ENCODE data around the gene NR2F1-AS1. TPM values are rescaled to one million over a fixed set of nuclear protein-coding genes. Genes with fewer than 3 reads are reported as not detected.

NR2F1-AS1 gene
- total and polyA plus RNA-seq, 2 experiments from 2014 or later, result 0.59 to 4.5 TPM

DNA sequence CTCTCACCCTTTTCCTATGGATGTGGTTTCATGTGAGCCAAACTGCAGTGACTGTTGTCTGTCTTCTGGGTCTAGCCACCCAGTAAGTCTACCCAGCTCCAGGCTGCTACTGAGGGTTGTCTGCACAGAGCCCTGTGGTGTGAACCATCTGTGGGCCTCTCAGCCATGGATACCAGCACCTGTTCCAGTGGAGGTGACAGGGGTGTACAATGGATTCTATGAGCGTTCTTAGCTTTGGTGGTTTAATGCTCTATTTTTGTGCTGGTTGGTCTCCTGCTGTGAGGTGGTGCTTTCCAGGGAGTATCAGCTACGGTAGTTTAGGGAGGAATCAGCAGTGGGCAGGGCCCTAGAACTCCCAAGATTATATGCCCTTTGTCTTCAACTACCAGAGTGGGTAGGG lies 186.7 kb downstream of the NR2F1-AS1 start:
- Mint-ChIP-seq H3K9me3 (peaks cover 11% of the 10 kb centered on the region; the same call in 2 of the 3 replicates), H3K36me3 (ENCODE audit: low read depth) (peaks cover 5% of the 10 kb centered on the region; the same call in 2 of the 3 replicates), H3K27ac (no peak overlapping the region), H3K27me3 (ENCODE audit: insufficient read depth, low read depth, poor library complexity) (peaks cover 5% of the 10 kb centered on the region), H3K4me3 (no peak overlapping the region), H3K4me1 (no peaks in the 10 kb centered on the region)
- ATAC-seq (no peak), DNase-seq (ENCODE audit: low spot score) (no peak)
- Histone ChIP-seq H3K4me3 (no peak overlapping the region), H3K9me2 (ENCODE audit: insufficient read depth) (peaks cover 10% of the 10 kb centered on the region), H3K4me2 (no peak overlapping the region), H3K79me2 (replicated peaks; ENCODE audit: insufficient read depth) (no peaks in the 10 kb centered on the region), H4K20me1 (replicated peaks; ENCODE audit: insufficient read depth) (no peaks in the 10 kb centered on the region), H2AFZ (no peak overlapping the region), H3K27ac (ENCODE audit: low read depth) (no peak overlapping the region), H3K4me1 (ENCODE audit: insufficient read depth) (no peaks in the 10 kb centered on the region), H3K36me3 (ENCODE audit: insufficient read depth) (no peaks in the 10 kb centered on the region), H3F3A (replicated peaks; ENCODE audit: low read depth) (no peaks in the 10 kb centered on the region), H3K27me3 (ENCODE audit: insufficient read depth) (no peaks in the 10 kb centered on the region)
- no peak for TF ChIP-seq EZH2 (IDR thresholded peaks at IDR 0.05; ENCODE audit: low read depth, unreplicated experiment)
- TF ChIP-seq POLR2AphosphoS5 (IDR thresholded peaks at IDR 0.05; ENCODE audit: low read depth), result no peak
- TF ChIP-seq, protein P1, sequence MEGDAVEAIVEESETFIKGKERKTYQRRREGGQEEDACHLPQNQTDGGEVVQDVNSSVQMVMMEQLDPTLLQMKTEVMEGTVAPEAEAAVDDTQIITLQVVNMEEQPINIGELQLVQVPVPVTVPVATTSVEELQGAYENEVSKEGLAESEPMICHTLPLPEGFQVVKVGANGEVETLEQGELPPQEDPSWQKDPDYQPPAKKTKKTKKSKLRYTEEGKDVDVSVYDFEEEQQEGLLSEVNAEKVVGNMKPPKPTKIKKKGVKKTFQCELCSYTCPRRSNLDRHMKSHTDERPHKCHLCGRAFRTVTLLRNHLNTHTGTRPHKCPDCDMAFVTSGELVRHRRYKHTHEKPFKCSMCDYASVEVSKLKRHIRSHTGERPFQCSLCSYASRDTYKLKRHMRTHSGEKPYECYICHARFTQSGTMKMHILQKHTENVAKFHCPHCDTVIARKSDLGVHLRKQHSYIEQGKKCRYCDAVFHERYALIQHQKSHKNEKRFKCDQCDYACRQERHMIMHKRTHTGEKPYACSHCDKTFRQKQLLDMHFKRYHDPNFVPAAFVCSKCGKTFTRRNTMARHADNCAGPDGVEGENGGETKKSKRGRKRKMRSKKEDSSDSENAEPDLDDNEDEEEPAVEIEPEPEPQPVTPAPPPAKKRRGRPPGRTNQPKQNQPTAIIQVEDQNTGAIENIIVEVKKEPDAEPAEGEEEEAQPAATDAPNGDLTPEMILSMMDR (conservative IDR thresholded peaks at IDR 0.05; ENCODE audit: low read depth in 2 of 2), result no peak
- TF ChIP-seq, protein P2, sequence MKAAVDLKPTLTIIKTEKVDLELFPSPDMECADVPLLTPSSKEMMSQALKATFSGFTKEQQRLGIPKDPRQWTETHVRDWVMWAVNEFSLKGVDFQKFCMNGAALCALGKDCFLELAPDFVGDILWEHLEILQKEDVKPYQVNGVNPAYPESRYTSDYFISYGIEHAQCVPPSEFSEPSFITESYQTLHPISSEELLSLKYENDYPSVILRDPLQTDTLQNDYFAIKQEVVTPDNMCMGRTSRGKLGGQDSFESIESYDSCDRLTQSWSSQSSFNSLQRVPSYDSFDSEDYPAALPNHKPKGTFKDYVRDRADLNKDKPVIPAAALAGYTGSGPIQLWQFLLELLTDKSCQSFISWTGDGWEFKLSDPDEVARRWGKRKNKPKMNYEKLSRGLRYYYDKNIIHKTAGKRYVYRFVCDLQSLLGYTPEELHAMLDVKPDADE (IDR thresholded peaks at IDR 0.05), result no peak
- no peak for TF ChIP-seq ZNF331 (CRISPR knock-in tag; IDR thresholded peaks at IDR 0.05; ENCODE audit: low read depth)
- TF ChIP-seq NANOG (IDR thresholded peaks at IDR 0.05; ENCODE audit: borderline replicate concordance), result no peak
- TF ChIP-seq, protein P3, sequence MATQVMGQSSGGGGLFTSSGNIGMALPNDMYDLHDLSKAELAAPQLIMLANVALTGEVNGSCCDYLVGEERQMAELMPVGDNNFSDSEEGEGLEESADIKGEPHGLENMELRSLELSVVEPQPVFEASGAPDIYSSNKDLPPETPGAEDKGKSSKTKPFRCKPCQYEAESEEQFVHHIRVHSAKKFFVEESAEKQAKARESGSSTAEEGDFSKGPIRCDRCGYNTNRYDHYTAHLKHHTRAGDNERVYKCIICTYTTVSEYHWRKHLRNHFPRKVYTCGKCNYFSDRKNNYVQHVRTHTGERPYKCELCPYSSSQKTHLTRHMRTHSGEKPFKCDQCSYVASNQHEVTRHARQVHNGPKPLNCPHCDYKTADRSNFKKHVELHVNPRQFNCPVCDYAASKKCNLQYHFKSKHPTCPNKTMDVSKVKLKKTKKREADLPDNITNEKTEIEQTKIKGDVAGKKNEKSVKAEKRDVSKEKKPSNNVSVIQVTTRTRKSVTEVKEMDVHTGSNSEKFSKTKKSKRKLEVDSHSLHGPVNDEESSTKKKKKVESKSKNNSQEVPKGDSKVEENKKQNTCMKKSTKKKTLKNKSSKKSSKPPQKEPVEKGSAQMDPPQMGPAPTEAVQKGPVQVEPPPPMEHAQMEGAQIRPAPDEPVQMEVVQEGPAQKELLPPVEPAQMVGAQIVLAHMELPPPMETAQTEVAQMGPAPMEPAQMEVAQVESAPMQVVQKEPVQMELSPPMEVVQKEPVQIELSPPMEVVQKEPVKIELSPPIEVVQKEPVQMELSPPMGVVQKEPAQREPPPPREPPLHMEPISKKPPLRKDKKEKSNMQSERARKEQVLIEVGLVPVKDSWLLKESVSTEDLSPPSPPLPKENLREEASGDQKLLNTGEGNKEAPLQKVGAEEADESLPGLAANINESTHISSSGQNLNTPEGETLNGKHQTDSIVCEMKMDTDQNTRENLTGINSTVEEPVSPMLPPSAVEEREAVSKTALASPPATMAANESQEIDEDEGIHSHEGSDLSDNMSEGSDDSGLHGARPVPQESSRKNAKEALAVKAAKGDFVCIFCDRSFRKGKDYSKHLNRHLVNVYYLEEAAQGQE (IDR thresholded peaks at IDR 0.05; ENCODE audit: unreplicated experiment), result no peak
- TF ChIP-seq, protein P4, sequence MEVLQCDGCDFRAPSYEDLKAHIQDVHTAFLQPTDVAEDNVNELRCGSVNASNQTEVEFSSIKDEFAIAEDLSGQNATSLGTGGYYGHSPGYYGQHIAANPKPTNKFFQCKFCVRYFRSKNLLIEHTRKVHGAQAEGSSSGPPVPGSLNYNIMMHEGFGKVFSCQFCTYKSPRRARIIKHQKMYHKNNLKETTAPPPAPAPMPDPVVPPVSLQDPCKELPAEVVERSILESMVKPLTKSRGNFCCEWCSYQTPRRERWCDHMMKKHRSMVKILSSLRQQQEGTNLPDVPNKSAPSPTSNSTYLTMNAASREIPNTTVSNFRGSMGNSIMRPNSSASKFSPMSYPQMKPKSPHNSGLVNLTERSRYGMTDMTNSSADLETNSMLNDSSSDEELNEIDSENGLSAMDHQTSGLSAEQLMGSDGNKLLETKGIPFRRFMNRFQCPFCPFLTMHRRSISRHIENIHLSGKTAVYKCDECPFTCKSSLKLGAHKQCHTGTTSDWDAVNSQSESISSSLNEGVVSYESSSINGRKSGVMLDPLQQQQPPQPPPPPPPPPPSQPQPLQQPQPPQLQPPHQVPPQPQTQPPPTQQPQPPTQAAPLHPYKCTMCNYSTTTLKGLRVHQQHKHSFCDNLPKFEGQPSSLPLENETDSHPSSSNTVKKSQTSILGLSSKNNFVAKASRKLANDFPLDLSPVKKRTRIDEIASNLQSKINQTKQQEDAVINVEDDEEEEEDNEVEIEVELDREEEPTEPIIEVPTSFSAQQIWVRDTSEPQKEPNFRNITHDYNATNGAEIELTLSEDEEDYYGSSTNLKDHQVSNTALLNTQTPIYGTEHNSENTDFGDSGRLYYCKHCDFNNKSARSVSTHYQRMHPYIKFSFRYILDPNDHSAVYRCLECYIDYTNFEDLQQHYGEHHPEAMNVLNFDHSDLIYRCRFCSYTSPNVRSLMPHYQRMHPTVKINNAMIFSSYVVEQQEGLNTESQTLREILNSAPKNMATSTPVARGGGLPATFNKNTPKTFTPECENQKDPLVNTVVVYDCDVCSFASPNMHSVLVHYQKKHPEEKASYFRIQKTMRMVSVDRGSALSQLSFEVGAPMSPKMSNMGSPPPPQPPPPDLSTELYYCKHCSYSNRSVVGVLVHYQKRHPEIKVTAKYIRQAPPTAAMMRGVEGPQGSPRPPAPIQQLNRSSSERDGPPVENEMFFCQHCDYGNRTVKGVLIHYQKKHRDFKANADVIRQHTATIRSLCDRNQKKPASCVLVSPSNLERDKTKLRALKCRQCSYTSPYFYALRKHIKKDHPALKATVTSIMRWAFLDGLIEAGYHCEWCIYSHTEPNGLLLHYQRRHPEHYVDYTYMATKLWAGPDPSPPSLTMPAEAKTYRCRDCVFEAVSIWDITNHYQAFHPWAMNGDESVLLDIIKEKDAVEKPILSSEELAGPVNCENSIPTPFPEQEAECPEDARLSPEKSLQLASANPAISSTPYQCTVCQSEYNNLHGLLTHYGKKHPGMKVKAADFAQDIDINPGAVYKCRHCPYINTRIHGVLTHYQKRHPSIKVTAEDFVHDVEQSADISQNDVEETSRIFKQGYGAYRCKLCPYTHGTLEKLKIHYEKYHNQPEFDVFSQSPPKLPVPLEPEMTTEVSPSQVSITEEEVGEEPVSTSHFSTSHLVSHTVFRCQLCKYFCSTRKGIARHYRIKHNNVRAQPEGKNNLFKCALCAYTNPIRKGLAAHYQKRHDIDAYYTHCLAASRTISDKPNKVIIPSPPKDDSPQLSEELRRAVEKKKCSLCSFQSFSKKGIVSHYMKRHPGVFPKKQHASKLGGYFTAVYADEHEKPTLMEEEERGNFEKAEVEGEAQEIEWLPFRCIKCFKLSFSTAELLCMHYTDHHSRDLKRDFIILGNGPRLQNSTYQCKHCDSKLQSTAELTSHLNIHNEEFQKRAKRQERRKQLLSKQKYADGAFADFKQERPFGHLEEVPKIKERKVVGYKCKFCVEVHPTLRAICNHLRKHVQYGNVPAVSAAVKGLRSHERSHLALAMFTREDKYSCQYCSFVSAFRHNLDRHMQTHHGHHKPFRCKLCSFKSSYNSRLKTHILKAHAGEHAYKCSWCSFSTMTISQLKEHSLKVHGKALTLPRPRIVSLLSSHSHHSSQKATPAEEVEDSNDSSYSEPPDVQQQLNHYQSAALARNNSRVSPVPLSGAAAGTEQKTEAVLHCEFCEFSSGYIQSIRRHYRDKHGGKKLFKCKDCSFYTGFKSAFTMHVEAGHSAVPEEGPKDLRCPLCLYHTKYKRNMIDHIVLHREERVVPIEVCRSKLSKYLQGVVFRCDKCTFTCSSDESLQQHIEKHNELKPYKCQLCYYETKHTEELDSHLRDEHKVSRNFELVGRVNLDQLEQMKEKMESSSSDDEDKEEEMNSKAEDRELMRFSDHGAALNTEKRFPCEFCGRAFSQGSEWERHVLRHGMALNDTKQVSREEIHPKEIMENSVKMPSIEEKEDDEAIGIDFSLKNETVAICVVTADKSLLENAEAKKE (CRISPR knock-in tag; IDR thresholded peaks at IDR 0.05), result no peak
- TF ChIP-seq JUNB (IDR thresholded peaks at IDR 0.05; ENCODE audit: unreplicated experiment), result no peak
- no peak for TF ChIP-seq CREB1 (CRISPR knock-in tag; IDR thresholded peaks at IDR 0.05; ENCODE audit: low read depth)
- TF ChIP-seq STAT1 (IDR thresholded peaks at IDR 0.05; ENCODE audit: unreplicated experiment), result no peak
- no peak for TF ChIP-seq ZNF114 (CRISPR knock-in tag; IDR thresholded peaks at IDR 0.05)
